Activated T-cell treated with anti-CD3 and anti-CD28 coated beads for 48 hours (primary cell): ENCODE measurements around the gene AMOTL1.
A peak's percentile ranks its signal among the peaks of the same experiment; 100 is the strongest.

Experiments
- DNase-seq: peaks from one replicate; pipeline ENCODE4 v3.0.0-alpha.2; 2020; ENCODE audit warnings: low read depth

Gene AMOTL1

DNA sequence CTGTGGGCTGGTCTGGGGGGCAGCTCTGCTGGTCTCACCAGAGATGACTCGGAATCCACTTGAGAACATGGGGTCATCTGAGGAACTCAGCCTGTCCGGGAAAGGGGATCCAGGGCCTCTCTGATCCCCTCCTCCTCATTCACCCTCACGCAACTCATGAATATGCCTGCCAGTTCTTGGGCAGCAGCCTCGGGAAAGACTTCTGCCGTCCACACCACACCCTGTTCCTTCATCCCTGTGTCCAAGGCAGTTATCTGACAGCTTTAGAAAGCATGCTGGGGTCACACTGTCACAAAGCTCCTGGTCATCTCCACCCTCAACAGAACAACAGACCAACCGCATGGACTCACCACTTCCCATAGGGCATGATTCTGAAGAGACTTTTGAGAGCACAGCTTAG is 88.3 kb downstream of the AMOTL1 start:
- DNase-seq, result no peak

DNA sequence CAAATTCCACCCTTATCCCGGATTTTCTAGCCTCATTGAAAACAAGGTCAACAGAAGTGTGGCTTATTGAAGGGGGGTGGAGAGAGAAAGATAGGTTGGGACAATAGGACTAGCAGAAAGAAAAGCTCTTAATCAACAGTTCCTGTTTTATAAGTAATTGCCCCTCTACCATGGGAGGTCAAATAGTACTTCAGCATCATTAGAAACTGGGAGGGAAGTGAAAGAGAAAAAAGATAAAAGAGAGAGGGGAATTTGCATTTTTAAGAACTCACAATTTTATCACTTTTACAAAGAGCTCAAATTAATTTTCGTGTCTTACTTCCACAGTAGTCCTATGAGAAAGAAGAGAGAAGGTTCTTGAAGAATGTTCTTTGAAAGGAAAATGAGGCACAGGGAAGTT is 89.2 kb downstream of the AMOTL1 start:
- no peak for DNase-seq

DNA sequence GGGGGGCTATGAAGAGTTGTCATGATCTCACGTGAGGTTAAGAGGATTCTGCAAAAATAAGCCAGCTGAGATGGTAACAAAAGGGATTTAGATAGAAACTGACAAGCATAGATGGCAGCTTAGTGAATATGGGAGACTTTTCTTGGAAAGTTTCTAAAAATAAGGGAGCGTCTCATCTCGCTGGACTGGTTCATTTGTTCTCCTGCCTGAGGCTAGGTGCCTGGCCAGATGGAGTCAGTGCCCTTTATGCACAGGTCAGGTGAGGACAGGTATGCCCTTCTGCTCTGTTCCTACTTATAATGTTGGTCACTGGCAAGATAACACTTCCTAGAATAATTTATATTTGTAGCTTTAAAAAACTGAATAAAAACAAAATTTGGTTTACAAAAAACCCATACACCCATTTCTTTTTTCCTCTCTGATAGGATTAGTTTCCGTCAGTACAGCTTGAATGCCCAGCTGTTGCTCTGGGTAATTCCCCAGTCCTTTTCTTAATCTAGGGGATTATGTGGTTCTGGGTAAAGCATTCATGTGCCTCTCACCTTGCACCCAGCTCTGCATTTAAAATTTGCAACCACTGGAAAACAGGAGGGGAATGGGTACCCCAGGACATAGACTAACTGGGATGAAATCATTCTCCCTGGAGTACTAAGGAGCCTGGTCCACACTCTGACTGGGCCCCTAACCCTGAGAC is 90.0 kb downstream of the AMOTL1 start:
- DNase-seq, result no peak

DNA sequence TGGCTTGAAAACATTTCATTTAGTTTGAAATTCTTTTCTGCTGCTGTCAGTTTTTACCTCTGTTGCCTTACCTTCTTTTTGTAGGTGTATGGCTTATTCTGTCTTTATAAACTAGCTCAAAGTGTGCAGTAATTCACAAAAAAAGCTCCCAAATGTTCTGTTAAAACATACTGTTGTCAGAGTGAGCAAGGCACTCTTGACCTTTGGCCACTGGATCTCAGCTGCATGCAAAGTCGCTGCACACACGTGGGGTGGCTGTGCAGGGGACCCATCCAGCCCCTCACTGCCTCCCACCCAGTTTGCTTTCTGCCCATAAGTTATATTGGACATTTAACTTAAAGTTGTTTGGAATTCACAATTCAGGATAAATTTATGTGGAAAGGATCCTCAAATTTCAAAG is 92.2 kb downstream of the AMOTL1 start:
- no peak for DNase-seq

DNA sequence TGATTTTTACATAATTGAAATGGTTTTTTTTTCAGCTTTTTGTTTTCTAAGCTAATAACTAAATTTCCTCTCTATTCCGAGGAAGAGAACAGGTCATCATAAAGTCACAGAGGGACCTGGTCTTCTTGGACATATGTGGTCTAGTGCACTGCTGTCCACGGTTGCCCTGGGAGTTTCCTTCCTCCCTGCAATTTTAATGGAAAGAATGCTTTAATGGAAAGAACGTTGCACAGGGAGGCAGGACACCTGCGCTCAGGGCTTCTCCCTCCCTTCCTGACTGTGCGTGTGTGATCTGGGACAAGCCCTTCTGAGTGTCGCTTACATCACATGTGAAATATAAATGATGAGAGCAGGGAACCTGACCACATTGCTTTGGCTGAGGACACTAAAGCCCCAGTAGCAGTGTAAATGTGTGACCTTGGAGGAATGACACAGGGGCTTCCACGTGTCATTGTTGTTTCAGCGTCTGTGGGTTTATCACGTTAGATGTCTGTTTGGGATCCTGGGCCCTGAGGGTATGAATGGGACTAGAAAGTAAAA is 93.2 kb downstream of the AMOTL1 start:
- DNase-seq, result no peak

DNA sequence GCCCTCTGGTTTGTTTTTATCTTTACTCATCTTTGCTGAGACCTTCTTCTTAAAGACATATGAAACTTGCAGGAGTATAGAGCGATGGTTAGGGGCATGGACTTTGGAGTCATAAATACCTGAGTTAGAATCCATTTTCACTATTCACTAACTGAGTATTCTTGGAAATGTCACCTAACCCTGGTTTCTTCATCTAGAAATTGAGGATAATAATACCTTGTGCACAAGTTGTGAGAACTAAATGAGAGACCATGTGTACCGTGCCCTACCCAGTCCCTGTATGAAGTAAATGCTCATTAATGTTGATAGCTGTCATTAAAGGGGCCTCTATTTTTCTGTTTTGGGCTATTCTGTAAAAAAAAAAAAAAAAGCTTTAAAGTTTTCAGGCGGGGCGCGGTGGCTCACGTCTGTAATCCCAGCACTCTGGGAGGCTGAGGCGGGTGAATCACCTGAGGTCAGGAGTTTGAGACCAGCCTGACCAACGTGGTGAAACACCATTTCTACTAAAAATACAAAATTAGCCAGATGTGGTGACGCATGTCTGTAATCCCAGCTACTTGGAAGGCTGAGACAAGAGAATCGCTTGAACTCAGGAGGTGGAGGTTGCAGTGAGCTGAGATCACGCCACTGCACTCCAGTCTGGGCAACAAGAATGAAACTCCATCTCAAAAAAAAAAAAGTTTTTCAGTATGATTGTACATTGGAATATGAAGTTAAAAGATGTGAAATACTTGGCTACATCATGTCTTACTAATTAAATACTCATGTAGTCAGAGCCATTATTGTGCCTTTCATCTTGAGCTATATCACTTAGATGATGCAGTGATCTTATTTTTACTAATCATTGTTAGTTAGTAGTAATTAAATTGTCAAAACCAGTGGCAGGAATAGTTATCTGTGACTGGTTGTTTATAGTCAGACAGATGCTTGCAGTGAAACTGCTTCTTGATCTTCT is 95.0 kb downstream of the AMOTL1 start:
- DNase-seq, result no peak

DNA sequence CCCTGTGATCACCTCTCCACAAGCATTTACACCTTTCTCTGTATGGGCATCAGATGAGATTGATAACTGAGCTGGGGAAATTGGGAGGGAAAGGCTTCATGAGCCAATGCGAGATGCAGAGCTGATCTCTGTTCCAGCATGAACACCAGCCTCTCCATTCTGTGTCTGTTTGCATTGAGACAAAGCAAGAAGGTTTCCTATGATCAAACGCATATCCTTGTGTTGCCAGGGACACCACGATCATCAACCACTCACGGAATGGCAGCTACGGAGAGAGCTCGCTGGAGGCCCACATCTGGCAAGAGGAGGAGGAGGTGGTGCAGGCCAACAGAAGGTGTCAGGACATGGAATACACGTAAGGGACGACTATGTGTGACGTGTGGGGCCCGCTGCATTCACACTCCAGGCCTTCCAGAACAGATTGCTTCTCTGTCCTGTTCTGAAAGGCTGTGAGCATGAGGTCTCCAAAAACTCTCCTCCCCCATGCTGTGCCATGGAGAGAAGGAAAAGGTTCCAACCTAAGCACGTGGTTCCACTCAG is 96.4 kb downstream of the AMOTL1 start:
- DNase-seq, result no peak

DNA sequence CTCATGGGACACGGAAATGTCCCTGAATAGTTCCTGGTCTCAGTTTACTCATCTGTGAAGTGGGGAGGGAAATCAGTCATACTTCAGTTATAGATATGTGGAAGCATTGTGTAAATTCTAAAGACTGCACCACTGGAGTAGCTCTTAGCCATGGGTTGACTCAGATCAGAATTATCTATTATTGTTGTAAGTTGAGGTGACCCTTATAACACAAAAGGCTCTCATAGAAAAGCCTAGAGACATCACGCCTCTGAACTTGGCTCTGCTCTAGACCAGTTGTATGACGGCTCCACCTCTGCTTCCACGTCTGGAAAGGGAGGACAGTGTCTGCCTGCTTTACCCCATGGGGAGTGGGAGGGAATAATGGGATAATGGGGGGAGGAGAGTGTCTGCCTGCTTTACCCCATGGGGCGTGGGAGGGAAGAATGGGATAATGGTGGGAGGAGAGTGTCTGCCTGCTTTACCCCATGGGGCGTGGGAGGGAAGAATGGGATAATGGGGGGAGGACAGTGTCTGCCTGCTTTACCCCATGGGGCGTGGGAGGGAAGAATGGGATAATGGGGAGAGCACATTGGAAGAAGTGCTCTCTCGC is 98.2 kb downstream of the AMOTL1 start:
- DNase-seq, result no peak

DNA sequence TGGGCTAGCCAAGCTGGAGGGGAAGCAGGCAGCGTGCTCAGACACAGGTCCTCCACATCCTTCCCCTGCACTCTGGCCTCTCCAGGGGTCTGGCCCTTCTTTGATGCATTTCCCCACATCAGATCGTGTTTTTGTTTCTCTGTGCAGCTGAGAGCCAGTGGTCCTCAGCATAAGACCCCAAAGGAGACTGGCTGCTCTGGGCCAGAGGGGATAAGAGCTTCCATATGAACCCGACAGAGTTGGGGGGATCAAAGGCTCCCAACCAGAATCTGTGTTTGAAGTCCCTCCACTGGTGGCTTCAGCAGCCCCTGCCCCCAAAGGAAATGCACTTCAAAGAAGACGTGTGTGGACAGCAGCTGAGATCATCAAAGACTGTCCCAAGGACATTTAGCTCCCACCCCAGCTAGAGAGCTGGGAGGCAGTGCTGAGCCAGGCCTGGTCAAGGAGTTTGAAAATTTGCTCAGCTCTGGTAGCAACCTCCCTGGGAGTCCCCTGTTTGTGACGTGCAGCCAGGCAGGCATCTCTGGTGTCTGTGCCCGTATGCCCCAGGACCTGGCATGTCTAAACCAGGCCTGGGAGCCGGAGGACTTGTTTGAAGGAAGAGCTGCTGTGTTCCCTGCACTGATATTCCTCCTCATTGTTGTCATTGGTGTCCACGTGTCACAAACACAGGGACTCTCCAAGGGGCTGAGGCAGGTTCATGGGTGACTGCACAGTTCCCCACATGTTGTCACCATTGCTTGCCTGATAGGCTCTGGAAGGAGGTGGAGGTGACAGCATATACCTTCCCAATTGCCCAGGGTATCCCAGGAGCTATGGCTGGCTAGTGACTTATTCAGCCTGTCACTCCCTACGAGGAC is 99.0 kb downstream of the AMOTL1 start:
- no peak for DNase-seq

DNA sequence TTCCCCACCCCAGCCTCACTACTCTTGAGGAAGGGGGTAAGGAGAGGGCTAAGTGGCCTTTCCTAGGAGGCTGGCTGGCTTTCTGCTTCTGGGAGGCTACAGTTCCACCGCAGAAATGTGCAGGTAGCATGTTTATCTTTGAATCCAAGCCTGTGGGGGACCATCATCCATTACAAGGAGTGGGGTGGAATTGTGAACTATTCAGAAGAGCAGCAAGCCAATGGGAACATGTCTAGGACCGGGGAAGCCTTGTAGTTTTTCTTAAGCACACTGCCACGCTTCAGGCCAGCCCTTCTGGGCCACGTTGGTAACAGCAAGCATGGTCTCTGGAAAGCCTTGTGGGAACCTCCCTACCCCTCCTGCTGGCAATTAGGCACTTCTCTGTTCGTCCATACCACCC is 100.3 kb downstream of the AMOTL1 start:
- no peak for DNase-seq

DNA sequence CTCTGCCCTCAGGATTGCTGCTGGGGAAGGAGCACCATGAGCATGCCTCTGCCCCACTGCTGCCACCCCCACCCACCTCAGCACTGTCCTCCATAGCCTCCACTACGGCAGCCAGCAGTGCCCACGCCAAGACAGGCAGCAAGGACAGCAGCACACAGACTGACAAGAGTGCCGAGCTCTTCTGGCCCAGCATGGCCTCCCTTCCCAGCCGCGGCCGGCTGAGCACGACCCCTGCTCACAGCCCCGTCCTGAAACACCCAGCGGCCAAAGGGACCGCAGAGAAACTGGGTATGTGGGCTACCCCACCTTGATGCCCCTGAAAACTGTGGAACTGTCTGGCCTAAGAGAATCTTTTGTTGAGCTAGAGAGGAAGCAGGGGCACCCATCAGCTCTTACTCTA is 101.0 kb downstream of the AMOTL1 start:
- no peak for DNase-seq

DNA sequence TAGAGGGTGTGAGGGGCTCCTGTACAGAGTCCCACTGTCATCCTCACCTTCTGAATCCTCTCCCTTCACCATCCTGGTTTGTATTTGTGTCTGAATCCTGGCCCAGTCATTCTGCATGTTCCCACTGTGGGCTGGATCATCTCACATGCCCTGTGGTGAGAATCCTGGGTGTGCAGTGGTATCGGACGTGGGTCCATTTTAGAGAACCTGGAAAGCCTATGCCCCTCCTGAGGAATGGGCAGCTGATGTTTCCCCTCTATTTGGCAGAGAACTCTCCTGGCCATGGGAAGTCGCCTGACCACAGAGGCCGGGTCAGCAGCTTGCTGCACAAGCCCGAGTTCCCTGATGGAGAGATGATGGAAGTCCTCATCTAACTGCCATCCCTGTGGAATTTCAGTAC is 102.3 kb downstream of the AMOTL1 start:
- DNase-seq, result no peak

DNA sequence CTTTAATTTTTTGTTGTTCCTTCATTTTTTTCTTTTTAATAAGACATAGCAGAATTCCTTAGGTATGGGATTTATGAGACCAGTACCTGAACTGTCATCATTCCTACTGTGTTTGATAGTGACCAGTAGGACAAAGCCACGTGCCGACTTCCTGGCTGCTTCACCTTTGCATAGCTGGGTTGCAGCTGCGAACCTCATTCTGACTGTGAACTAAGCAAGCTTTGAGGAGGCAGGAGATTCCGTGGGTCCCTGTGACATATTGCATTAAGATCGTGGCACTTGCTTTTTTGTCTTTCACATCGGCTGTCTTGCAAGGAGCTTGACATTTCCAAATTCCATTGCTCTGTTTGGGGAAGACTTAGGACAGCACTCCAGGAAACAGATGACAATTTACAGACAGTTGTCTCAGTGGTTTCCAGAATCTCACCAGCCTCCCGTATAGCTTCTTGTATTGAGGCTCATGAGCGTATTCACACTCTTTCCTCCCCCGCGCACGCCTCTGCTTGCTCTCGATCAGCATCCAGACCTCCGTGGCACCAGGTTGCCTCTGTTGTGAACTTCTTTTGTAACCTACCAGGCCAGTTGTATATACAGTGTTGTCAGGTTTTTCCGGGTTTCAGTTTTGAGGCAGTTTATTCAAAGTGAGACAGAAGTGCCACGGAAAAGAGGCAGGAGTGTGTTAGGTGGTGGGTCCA is 103.5 kb downstream of the AMOTL1 start:
- no peak for DNase-seq

DNA sequence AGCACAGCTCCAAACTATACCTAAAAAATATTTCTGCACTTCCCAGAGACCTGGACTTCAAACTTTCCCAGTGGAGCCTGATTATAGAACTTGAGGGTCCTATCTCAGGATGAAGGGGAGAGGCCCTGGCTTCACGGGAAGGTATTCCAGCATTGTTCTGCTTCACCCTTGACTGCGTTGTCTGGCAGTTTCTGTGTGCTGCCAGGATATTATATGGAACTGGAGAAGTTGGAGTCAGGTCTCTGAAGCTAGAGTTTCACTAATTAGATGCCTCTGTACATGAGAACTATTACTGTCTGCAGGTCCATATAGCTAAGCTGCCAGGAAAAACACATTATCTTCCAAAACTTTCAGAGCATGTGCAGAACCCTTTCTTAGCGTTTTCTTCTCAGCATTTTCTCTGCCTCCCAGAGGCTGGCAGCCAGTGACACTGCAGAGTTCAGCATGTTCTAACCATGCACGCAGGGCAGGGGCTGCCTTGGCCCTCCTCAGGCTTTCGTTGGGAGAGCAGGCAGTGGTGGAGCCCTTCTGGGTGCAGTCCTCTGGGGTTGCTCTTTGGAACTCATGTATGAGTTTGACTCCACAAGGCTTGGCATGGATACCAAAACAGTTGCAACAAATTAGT is 105.9 kb downstream of the AMOTL1 start:
- no peak for DNase-seq

DNA sequence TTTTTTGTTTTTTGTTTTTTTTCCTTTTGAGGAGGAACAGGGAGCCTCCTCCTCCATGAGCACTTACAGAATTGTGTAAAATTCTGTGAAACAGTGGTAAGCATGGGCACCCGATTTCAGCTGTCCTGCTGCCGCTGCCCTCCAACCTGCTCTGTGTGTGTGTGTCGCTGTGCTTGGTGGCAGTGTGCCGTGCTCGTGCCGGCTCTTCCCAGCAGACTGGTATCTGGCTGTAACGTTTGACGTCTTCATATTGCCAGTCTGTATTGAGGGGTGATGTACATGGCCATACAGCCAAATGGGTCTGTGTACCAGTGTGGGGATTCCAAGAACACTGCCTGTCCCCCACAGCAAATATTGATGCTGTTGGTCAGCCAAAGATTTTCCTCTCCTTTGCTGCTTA is 108.1 kb downstream of the AMOTL1 start:
- no peak for DNase-seq

DNA sequence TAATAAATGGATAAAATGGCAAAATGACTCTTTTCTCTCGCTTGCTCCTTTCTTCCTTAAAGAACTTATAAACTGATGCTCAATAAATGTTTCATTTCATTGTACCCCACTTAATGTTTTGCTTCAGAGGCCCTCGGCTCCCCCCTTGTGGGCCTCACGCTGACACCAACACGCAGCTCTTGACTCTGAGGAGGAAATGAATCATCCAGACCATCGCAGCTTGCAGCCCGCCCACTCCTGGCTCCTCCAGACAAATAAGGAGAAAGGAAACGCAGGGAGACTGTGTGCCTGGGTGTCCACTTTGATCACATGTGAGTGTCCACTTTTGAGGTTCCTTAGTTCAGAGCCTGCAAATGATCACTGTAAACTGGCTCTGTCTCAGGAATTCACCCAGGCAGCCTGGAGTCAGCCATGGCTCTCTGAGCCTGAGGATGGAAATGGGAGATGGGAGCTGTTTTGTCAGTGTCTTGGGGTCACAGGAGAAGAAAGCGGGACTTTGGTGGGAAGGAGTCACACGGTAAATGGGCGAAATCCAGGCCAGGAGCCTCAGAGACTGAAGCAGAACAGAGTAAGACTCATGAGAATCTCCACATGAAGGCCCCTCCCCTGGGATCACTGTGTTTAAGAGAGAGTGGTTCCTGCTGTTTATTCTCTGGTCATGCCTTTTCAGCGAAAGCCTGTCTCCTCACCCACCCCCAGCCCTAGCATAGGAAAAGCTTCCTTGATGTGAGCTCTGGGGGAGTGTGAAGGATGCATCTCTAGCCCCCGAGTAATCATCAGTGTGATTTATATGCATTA is 108.7 kb downstream of the AMOTL1 start:
- peak; percentile 64 for DNase-seq

DNA sequence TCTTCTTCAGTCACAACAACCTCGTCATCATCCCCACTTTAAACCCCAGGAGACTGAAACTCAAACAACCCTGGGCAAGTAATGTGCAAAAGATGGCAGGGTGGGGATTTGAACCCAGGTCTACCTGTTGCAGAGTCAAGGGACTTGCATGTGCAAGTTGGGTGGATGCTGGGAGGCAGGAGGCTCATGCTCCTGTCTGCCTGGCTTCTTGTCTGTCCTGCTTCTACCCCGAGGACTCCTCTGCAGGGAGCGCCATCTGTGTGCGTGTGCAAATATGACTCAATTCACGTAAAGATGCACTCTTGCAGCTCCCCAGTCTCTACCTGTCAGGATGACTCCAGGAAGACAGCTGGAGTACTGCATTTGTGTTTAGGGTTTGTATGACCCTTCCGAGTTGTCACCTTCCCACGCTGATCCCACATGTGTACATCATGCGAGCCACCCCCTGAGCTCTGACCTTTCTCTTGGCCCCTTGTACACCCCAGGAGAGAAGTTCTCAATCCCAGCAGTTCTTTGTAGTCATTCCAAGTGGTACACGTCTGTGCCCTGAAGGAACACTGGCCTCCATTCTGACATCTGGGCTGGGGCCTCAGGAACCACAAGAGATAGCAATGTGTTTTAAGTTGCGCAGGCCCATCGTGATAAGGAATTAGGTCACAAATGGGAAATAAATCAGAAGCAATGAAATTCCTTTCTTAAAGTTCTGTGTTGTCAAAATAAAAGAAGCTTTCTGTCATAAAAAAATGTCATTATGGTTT is 109.5 kb downstream of the AMOTL1 start:
- DNase-seq, result no peak

DNA sequence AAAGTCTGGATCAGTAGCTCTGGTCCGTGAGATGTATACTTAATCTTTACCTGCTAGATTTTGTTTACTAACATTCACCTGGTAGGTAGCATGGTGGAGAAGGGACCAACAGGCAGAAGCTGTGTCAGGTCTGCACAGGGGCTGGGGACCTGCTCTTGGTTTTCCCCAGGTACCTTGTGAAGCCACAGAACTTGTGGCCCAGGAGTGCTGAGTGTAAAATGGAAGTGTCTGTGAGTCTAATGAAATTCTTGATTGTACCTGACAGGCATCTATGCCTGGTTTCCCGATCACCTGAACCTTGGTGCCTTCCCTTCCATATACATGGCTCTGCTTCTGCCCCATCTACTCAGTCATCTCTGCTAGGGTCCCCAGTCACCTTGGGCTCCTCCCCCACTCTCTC is 110.8 kb downstream of the AMOTL1 start:
- DNase-seq, result no peak

DNA sequence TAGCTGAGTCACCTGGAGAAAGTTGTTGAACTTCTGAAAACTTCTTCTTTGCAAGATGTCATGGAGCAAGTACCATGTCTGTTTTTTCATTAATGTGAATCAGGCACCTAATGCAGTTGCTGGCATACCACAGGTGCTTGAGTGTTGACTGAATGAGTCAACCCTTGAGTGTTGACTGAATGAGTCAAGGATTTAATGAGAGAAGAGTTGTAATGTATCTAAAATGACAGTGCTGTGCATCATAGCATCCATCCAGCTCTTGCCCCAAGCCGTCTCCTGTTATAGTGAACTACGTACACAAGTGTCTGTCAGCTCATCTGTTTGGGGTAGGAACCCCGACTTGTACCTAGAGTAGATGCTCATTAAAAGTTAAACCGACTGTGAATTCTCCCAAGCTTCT is 112.1 kb downstream of the AMOTL1 start:
- DNase-seq, result no peak
